HG03095 (cell line): Measurements from ENCODE around the gene NUTM1.
"Not testable (repeated sequence)": the region's sequence is repeated elsewhere in the genome, so short reads cannot be mapped to it uniquely, and the experiment has no call there.

Source experiments
- ATAC-seq: cut with Tn5 transposase; IDR thresholded peaks from one replicate; pipeline ENCODE4 v1.9.1; 2021; ENCODE audit warnings: moderate library complexity; ENCODE audit not compliant: unreplicated experiment

Gene NUTM1

DNA sequence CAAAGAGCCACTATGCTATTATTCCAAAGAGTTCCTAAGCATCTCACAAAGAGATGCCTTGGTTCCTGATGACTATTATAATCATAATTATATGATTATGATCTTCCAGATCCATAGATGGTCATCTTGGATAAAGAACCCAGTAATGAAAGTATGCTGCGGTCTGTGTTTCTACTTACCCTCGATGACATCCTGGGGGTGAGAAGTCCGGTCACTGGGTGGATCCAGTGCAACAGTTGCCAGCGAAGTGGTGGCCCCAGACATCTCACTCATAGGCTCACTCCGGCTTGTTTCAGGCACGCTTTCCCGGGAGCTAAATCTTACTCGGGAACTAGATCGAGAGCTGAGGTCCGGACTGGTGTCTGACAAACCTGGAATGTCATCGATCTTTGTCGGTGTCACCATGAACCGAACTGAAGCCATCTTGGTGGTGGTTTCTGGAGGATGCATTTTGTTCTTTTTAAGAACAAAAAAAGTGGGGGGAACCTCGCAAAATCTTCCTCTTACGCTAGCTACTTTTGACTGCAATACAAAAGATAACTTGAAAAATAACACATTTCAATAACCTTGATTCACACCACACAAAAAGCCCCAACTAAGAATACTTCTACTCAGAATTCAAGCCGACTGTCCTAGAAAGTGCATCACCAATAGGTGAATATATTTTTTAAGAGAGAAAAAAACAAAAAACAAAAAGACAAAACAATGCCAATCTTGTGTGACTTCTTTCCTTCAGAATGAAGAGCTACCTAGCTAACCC is 6.7 kb upstream of the NUTM1 start:
- ATAC-seq, result no peak

DNA sequence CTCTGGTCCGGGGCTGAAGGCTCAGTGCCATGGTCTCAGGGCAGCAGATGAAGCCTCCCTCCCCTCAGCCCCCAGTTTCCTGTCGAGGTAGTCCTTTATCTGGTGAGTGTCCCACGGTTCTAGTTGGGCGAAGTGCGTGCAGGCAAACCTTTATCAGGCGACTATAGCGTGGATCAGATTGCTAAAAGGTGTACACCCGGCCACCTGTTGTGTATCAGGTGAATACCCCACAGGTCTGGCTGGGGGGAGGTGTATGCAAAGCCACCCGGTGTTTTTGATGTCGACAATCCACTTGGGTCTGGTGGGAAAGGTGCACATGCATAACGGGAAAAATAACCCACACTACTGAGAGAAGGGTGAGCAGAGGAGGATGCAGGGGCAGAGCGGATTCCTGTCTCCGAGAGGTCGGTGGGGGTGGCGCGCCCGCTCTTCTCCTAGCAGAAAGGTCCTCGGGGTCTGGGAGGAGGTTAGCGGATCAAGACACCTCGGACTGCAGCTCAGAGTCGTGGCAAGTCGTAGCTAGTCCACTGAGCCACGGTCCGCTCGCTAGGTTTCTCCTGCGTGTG is 6.0 kb upstream of the NUTM1 start:
- no peak for ATAC-seq

DNA sequence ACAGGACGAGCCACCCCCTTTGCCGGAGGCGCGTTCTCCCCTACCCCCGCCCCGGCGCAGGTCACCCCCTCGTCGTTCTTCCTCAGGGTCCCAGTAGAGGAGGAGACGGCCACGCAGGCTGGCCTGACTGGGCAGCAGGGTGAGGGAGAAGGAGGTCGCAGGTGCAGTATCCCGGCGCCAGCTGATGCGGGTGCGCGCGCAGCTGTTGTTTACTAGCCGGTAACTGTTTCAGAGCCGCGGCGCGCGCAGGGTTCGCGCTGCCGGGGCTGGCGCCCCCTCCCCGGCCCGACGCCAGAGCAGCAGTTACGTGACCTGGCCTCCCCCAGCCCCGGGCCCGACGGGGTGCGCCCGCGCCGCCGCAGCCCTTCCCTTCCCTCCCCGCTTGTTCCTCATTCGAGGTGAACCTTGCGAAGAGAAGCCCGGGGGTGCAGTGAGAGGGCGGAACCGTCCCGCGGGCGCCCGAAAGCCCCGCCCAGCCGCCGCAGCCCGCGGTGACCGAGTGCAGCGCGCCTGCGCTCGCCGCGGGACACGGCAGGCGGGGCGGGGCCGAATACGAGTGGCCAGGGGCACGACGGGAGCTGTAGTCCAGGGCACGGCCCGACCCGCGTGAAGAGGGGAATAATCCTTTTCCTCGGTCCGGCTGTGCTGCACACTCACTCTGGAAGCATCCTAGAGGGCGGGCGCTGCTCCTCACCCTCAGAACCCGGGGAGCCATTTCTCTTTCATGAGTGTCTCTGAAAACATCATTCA is 5.4 kb upstream of the NUTM1 start, which contains the start of gene SLC12A6:
Gene SLC12A6, minus strand, starts transcription at position 225 of the 750 bp plus-strand sequence. CDS start 1,101 bp downstream, outside the sequence.
- peak; percentile 63 for ATAC-seq

DNA sequence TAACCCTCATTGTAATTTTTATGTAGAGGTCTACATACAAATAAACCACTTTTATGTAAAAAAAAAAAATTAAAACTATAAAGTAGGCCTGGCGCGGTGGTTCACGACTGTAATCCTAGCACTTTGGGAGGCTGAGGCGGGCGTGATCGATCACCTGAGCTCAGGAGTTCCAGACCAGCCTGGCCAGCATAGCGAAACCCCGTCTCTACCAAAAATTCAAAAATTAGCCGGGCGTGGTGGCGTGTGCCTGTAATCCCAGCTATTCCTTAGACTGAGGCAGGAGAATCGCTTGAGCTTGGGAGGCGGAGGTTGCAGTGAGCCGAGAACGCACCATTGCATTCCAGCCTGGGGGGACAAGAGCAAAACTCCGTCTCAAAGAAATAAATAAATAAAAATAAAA is 4.8 kb upstream of the NUTM1 start:
- ATAC-seq, result no peak

DNA sequence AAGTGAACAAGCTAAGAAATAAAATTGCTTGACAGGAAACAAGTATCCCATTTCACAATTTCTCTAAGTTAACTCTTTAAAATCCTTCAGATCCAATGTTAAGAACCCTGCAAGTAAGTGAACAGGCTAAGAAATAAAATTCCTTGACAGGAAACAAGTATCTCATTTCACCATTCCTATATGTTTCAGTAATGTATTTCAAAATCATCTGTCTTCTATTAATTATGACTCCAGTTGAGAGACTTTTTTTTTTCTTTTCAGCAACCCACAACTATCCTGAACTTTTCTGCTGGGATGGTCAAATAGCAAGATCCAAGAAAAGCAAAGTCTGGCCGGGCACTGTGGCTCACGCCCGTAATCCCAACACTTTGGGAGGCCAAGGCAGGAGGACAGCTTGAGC is 3.2 kb upstream of the NUTM1 start:
- no peak for ATAC-seq

DNA sequence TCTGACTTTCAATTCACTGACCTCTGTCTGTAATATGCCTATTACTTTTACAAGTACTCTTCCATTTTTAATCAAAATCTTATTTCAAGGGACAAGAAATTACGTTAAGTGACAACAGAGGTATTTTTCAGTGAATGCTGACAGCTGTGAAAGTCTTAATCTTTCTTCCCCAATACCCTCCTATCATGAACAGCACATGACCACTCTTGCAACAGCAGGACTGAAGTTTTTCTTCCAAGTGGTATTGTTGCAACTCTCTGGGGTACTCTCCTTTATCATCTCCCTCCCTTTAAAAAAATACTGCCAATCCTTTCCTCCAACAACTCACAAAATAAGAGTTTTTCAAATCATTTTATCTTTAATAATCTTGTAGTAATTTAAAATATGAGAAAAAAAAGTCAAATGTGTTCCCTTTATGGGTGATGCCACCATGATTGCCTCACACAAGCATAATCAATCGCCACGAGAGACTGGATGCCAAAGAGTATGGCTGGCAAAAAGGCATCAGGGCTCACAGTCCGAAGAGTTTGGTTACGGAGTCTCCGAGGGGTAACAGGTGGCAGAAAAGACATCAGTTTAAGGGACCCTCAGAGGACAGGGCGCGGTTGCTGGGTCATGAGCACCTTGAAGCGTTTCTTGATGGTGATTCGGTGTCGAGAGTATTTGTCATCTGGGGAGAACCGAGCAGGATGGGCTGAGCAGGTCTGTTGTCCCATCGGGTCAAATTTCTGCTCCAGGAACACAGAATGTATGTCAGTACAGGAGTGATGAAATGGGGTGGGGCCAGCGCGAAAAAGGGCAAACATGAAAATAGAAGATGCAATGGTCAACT is 1.5 kb upstream of the NUTM1 start:
- no peak for ATAC-seq

DNA sequence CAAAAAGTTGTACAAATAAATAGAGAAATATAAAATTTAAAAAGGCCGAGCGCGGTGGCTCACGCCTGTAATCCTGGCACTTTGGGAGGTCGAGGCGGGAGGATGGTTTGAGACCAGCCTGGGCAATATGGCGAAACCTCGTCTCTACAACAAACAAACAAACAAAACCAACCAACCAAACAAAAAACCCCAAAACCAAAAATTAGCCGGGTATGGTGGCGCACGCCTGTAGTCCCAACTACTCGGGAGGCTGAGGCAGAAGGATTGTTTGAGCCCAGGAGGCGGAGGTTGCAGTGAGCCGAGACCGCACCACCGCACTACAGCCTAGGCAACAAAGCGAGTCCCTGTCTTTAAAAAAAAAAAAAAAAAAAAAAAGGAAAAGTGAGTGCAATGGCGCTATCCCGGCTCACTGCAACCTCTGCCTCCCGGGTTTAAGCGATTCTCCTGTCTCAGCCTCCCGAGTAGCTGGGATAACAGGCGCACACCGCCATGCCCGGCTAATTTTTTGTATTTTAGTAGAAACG is 840 bp upstream of the NUTM1 start:
- ATAC-seq, result not testable (repeated sequence)

DNA sequence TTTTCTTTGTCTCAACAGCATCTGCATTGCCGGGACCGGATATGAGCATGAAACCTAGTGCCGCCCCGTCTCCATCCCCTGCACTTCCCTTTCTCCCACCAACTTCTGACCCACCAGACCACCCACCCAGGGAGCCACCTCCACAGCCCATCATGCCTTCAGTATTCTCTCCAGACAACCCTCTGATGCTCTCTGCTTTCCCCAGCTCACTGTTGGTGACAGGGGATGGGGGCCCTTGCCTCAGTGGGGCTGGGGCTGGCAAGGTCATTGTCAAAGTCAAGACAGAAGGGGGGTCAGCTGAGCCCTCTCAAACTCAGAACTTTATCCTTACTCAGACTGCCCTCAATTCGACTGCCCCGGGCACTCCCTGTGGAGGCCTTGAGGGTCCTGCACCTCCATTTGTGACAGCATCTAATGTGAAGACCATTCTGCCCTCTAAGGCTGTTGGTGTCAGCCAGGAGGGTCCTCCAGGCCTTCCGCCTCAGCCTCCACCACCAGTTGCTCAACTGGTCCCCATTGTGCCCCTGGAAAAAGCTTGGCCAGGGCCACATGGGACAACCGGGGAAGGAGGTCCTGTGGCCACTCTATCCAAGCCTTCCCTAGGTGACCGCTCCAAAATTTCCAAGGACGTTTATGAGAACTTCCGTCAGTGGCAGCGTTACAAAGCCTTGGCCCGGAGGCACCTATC is 5.0 kb downstream of the NUTM1 start:
- no peak for ATAC-seq

DNA sequence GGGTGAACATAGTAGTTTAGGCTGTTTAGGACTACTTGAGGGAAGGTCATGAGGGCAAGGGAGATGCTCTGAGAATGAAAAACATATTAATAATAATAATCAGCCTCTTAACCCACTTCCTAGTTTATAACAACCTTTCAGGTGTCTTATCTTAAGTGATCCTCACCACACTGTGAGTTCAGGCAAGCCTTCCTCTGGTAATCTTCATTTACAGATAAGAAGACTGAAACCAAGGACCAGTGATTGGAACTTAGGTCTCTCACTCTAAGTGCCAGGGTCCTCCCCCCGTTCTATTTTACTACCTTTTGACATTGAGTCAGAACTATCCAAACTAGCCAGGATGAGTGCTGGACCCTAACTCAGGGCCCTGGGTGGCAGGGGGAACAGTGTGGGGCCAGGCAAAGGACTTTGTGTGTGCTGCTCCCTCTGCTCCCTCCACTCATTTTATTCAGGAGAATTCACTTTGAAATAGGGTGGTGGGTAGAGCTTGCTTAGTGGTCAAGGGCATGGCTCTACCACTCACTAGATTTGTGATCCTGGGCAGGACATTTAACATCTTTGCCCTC is 5.7 kb downstream of the NUTM1 start:
- ATAC-seq, result no peak

DNA sequence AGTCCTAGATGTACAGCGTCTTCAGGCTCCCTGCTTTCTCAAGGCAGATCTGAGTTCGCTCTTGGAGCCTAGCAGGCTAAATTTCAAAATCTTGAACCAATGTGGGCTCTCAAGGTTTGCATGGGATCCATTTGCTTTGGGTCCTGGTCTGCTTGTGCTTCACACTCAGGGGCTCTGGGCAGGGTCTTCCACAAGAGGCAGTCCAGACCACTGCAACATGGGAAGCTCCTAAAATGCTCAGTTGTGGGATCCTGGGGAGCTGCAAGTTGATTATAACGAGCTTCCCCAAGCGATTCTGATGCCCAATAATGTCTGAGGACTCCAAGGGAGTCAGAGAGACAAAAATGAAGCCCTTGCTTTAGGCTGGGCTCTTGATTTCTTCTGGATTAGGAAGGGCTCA is 6.7 kb downstream of the NUTM1 start:
- ATAC-seq, result no peak

DNA sequence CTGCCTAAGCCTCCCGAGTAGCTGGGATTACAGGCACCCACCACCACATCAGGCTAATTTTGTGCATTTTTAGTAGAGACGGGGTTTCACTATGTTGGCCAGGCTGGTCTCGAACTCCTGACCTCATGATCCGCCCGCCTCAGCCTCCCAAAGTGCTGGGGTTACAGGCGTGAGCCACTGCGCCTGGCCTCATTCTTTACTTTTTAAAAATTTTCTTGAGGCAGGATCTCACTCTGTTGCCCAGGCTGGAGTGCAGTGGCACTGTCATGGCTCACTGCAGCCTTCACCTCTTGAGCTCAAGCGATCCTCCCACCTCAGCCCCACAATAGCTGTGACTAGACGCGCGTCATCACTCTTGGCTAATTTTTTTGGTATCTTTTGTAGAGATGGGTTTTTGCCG is 9.9 kb downstream of the NUTM1 start:
- not testable (repeated sequence) for ATAC-seq

DNA sequence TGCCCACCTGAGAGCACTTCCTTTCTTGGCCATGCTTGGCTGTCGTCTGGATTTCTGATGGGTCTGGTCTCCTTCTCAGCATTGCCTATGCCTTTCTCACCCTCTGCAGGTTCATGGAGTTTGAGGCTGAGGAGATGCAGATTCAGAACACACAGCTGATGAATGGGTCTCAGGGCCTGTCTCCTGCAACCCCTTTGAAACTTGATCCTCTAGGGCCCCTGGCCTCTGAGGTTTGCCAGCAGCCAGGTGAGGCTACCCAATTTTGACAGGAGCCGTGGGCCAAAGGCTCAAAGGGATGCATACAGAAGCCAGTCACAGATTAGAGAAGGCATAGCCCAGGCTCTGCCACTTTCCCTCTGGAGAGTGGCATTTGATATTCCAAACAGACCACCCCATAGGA is 10.5 kb downstream of the NUTM1 start:
- ATAC-seq, result no peak

DNA sequence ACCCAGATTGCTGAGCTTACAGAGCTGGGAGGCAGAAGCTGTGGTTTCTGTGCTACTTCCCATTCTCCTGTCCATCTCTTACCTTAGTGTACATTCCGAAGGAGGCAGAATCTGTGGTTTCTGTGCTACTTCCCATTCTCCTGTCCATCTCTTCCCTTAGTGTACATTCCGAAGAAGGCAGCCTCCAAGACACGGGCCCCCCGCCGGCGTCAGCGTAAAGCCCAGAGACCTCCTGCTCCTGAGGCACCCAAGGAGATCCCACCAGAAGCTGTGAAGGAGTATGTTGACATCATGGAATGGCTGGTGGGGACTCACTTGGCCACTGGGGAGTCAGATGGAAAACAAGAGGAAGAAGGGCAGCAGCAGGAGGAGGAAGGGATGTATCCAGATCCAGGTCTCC is 11.2 kb downstream of the NUTM1 start:
- ATAC-seq, result no peak

DNA sequence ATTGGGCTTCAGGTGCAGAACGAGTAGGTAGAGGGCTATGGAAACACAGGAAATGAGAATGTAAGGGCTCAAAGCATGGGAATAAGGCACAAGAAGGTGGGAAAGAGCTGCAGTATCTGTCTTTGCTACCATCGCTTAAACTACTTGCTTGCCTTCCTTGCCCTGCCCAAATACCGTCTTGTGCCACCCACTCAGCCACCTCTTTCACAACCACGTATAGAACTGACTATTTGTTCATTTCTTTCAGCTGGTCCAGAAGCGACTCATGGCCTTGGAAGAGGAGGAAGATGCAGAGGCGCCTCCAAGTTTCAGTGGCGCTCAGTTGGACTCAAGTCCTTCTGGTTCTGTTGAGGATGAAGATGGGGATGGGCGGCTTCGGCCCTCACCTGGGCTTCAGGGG is 12.1 kb downstream of the NUTM1 start:
- no peak for ATAC-seq

DNA sequence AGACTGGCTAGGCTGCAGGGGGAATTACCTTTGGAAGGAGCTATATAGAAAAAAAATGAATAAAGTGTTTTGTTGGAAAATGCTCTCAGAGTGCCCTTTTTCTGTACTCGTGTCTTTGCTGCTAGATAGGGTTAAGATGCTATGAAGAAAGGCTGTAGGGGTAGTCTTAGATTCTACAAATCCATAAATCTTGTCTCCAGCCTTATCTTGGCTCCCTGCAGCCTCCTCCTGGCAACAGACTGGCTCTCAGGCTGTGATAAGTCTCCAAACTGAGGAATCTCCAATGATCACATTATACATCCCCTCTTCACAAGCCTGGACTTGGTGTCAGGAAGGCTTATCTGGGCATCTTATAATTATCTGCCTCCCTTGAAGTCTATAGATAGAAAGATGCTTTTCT is 14.5 kb downstream of the NUTM1 start:
- no peak for ATAC-seq

DNA sequence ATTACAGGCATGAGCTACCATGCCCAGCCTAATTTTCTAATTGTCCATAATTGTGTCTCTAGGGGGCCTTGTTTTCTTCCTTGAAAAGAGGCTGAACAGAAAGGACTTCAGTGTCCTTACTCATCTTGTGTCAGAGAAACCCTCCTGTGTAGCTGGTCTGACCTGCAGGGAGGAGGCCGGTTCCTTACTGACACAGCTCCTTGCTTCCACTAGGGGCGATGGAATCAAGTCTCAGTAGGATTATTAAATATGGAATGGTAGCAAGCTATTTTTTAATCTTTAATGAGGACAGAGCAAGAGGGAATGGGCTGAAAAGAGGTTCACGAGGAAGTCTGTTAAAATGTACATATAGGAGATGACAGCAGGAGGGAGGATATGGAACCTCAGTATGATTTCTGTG is 15.3 kb downstream of the NUTM1 start:
- no peak for ATAC-seq

DNA sequence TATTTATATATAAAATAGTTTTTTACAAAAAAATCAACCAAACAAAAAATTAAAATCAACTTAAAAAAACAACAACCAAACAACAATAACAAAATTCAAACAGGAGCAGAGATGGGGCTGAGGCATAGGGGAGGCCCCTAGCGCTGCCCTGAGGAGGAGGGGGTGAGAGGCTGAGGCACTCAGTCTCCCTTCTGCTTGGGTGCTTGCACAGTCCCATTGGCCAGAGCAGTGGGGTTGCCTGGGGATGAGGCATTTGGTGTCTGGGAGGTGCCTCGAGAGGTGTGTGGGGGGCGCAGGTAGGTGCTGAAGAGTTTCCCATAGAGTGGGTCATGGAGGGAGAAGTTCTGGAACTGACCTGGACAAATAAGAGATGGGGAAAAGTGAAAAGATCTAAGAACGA is 15.8 kb downstream of the NUTM1 start:
- no peak for ATAC-seq

DNA sequence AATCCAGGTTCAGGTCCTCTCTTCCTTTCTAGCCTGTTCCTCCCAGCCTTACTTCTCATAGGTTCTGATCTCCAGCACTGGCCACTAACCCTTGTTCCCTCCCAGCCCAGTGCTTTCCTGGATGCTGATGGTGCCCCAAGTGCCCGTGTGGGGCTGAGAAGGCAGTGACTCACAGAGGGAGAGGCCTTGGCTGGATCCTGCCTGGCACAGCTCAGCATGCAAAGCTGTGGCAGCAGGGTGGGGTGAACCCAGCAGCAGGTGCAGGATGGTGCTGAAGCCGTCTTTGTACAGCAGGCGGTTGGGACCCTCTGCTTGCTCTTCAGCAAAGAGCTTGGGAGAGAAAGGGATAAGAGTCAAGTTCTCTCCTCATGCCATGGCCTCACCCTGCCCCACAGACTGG is 16.3 kb downstream of the NUTM1 start:
- ATAC-seq, result no peak

DNA sequence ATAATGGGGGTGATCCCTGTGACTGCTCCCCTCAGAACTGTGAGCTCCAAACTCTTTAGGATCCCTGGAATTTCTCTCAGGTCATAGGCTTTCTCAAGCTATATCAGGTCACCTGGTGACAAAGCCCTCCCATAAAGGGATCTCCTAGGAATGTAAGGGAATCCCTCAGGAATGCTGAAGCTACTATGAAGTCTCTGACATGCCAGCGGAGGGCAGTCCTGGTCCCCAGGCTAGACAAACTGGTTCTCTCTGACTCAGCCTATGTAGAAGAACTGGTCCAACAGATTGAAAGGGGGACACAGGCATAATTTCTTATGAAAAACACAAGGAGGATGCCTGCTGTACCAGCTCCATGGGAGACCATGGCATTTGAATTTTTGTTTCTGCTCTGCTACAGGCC is 17.2 kb downstream of the NUTM1 start:
- no peak for ATAC-seq

DNA sequence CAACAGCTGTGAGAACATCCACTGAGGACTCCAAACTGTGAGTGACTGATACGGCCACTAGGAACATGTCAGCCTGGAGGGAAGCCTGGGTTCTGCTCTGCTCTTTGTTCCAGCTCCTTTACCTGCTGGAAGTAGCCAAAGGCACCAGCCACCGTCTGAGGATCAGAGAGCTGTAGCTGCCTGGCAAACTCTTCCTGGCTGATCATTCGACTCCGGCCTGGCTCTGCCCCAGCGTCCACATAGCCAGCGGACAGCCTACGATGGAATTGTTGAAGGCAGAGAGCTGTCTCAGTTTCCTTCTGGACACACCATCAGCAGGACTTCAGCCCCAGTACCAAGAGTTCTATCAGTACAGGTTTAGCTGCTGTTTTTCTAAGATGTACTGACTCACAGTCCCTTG is 18.2 kb downstream of the NUTM1 start:
- ATAC-seq, result no peak
